ACC112 (cell line): ENCODE results near the gene BIVM.

Source experiments
- H2AFZ ChIP-seq: fragments of 200-600 bp; sonication (generic); one replicate; pipeline ENCODE4 v1.6.0; 2017; ENCODE audit warnings: antibody characterized with exemption, low read length; ENCODE audit not compliant: unreplicated experiment
- H3K27ac ChIP-seq: fragments of 200-600 bp; sonication (generic); 2 replicates; pipeline ENCODE4 v1.5.1; 2014; ENCODE audit warnings: low read depth, mild to moderate bottlenecking, antibody characterized with exemption, low read length, moderate library complexity
- H3K27me3 ChIP-seq: fragments of 200-600 bp; sonication (generic); 2 replicates; pipeline ENCODE4 v1.6.1; 2014; ENCODE audit warnings: mild to moderate bottlenecking, antibody characterized with exemption, low read length, moderate library complexity, mixed read lengths; ENCODE audit not compliant: insufficient read depth
- H3K36me3 ChIP-seq: fragments of 200-600 bp; sonication (generic); 2 replicates; pipeline ENCODE4 v1.6.1; 2016; ENCODE audit warnings: mild to moderate bottlenecking, antibody characterized with exemption, low read length, moderate library complexity, mixed read lengths; ENCODE audit not compliant: insufficient read depth
- H3K4me1 ChIP-seq: fragments of 200-600 bp; sonication (generic); one replicate; pipeline ENCODE4 v1.6.1; 2016; ENCODE audit warnings: low read length, mixed read lengths; ENCODE audit not compliant: insufficient read depth, unreplicated experiment, control insufficient read depth
- H3K4me3 ChIP-seq: fragments of 200-600 bp; sonication (generic); 2 replicates; pipeline ENCODE4 v1.5.1; 2014; ENCODE audit warnings: mild to moderate bottlenecking, low read depth, low read length
- H3K79me2 ChIP-seq: fragments of 200-600 bp; sonication (generic); one replicate; pipeline ENCODE4 v1.6.0; 2016; ENCODE audit warnings: low read length; ENCODE audit not compliant: control insufficient read depth, unreplicated experiment, insufficient read depth

BIVM gene, protein sequence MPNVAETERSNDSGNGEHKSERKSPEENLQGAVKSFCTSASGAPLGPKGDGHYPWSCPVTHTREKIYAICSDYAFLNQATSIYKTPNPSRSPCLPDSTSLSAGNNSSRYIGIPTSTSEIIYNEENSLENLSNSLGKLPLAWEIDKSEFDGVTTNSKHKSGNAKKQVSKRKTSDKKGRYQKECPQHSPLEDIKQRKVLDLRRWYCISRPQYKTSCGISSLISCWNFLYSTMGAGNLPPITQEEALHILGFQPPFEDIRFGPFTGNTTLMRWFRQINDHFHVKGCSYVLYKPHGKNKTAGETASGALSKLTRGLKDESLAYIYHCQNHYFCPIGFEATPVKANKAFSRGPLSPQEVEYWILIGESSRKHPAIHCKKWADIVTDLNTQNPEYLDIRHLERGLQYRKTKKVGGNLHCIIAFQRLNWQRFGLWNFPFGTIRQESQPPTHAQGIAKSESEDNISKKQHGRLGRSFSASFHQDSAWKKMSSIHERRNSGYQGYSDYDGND

DNA sequence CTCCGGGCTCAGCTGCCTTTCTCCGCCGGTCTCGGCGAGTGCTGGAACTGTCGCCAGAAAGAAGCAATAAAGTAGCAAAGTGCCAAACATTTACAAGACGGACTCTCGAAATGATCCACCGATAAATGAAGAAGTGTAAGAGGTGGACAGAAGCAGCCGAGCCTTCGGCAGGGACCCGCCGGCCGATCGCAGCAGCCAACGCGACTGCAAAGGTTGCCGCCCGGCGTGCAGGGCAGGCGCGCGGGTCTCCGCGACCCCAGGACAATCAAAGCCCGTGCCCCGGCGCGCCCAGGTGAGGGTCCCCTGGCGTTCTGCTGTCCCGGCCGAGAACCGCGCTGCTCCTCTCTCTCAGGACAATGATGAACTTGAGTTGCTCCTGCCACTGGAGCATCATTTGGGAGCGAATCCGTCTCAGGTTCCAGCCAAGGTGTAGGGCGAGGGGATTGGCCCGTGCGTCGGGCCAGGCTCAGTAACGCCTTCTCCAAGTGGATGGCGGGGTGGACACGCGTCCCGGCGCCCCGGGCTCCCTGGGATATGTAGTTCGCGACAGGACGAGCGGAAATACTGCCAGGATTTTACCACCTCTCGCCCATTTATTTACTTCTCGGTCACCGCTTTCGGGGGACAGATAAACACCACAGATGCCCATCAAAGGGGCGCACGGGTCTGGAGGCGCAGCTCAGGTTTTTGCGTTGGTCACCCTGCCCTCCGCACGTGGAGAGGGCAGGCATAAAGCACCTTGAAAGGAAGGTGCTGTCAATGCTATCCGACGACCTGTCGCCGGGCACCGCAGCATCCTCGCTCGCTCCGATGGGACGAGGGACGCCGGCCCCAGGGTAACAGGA, at the start of gene BIVM, which contains the start of gene POGLUT2:
Gene BIVM (plus strand): TSS at position 539 of the 845 bp plus-strand sequence. CDS start 8,149 bp downstream, outside the sequence.
Gene POGLUT2 (minus strand): TSS at position 396 of the 845 bp plus-strand sequence. CDS start 306 bp downstream, at position 90.
- H3K27ac ChIP-seq, result peak within 1 kb of the TSS; percentile 21

DNA sequence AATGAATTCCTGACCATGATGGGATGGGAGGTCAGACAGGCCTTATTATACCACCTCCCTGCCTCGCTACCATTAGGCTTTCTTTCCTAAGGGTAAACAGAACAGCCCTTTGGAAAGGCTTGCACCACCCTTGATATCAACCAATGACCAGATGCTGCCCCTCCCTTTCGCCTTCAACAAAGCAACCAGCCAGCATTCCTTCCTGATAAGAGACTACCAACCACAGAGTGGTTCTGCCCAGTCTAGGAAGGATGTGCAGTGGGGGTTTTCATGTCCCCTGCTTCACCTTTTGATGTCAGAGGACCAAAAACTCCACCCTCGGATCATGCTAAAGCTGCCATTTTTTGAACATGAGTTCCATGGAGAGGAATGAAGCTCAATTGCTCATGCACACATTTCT, 47.0 kb upstream of the BIVM start:
- Histone ChIP-seq H3K79me2 (no peaks in the 10 kb centered on the region), H3K27ac (no peak overlapping the region), H2AFZ (no peak overlapping the region), H3K27me3 (peaks cover 30% of the 10 kb centered on the region), H3K36me3 (no peaks in the 10 kb centered on the region), H3K4me1 (no peaks in the 10 kb centered on the region), H3K4me3 (no peak overlapping the region)

More for the DNA sequence above, at the start of gene BIVM, which contains the start of gene POGLUT2:
- Histone ChIP-seq H3K4me1 (peaks cover 11% of the 10 kb centered on the region), H2AFZ (peak within 1 kb of the TSS; percentile 76), H3K27me3 (no peaks in the 10 kb centered on the region), H3K79me2 (peaks cover 51% of the 10 kb centered on the region), H3K36me3 (no peaks in the 10 kb centered on the region), H3K4me3 (peak within 1 kb of the TSS; percentile 89)

DNA sequence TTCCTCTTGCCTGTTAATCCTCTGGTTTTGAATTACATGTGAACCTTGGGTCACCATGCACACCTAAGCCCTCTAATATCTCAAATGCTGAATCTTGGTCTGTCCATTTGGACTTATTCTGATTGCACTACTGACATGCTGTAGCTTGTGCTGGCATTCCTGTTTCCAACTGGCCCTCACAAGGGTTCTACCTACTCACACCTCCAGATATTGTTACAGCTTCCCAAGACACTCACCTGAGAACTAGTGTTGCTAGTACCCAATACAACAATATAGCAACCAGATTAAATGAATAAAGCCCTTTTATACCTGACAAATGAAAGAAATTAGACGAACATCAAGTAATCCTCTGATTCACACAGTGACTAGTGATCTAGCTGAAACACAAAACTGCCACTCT, 41.9 kb upstream of the BIVM start:
- Histone ChIP-seq H3K79me2 (no peaks in the 10 kb centered on the region), H3K4me1 (no peaks in the 10 kb centered on the region), H3K36me3 (no peaks in the 10 kb centered on the region), H3K27me3 (no peaks in the 10 kb centered on the region), H3K4me3 (no peak overlapping the region), H2AFZ (no peak overlapping the region), H3K27ac (no peak overlapping the region)

DNA sequence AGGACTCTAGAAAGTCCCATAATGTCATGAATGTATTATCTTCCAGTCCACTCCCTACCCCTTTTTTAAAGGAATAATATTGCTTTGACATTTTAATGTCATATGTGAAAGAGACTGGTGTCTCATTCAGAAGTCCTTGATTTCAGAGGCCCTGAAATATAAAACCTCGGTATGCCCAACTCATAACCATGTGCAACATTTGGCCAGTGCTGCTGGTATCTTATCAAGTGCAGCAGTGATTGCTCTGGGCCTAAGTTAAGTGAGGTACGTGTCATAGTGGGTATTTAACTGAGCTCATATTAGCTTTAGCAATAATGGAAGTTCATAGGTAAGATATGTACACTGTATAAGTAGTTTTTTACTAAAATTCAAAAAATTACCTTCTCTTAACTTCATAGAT, 40.1 kb upstream of the BIVM start:
- Histone ChIP-seq H3K4me3 (no peak overlapping the region), H2AFZ (no peak overlapping the region), H3K79me2 (no peaks in the 10 kb centered on the region), H3K27me3 (no peaks in the 10 kb centered on the region), H3K4me1 (no peaks in the 10 kb centered on the region), H3K36me3 (no peaks in the 10 kb centered on the region), H3K27ac (no peak overlapping the region)

DNA sequence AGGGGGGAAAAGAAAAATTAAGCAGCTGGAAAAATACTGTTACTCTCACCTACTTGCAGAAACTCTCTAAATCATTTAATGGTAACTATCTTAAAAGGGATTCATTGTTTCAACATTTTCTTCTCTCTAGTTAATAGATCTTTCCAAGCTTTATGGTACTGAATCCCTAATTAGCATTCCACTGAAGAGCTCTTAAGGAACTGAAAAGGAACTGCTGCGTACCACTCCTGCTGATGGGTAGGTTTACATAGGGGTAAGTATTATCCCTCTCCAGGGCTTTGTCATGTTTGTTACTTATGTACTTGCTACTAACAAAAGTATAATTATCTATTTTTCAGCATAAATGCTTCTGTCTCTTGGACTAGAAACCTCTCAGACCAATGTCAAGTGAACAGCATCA, 37.8 kb upstream of the BIVM start:
- no peaks in the 10 kb centered on the region for H3K27me3 ChIP-seq
- H3K4me3 ChIP-seq, result no peak overlapping the region
- no peaks in the 10 kb centered on the region for H3K4me1 ChIP-seq
- H3K79me2 ChIP-seq, result no peaks in the 10 kb centered on the region
- H3K36me3 ChIP-seq, result no peaks in the 10 kb centered on the region; the same call in 1 of the 2 replicates
- no peak overlapping the region for H2AFZ ChIP-seq
- no peak overlapping the region for H3K27ac ChIP-seq

DNA sequence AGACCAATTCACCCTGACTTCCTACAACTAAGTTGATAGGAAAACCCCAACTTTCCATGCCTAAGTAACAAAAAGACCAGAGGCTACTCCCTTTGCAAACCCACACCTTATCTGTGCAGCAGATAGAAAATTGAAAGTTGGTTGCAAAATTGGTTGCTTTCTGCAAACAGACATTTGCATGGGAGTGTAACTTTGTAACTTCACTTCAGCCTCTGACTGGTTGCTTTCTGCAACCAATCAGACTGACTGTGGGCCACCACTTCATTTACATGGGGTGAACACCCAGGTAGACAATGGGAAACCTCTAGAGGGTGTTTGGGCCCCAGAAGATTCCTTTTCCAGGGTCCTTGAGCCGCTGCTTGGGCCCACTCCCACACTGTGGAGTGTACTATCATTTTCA, 35.2 kb upstream of the BIVM start:
- H3K27me3 ChIP-seq, result no peaks in the 10 kb centered on the region
- H3K27ac ChIP-seq, result no peak overlapping the region
- H3K79me2 ChIP-seq, result no peaks in the 10 kb centered on the region
- H3K4me3 ChIP-seq, result no peak overlapping the region
- H2AFZ ChIP-seq, result no peak overlapping the region
- no peaks in the 10 kb centered on the region; the same call in 1 of the 2 replicates for H3K36me3 ChIP-seq
- H3K4me1 ChIP-seq, result no peaks in the 10 kb centered on the region

DNA sequence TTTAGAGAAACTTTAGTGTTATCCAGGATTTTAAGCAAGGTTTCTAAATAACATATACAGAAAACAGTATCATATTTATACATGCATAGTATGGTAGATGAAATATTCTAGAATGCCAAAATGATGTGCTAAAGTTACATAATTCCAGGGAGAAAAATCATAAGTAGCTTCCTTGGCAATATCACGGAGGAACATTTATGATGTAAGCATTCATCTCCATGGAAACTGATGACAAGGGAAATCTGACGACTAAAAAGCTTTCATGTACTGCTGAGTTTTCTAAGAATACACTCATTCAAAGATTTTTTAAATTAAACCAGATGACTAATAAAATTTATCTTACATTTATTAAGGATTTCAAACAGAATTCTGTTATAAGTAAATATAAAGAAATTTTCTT, 30.0 kb upstream of the BIVM start:
- Histone ChIP-seq H3K36me3 (no peaks in the 10 kb centered on the region; the same call in 1 of the 2 replicates), H3K4me1 (peaks cover 27% of the 10 kb centered on the region), H3K4me3 (no peak overlapping the region), H2AFZ (no peak overlapping the region), H3K79me2 (peaks cover 36% of the 10 kb centered on the region), H3K27me3 (no peaks in the 10 kb centered on the region), H3K27ac (no peak overlapping the region)

DNA sequence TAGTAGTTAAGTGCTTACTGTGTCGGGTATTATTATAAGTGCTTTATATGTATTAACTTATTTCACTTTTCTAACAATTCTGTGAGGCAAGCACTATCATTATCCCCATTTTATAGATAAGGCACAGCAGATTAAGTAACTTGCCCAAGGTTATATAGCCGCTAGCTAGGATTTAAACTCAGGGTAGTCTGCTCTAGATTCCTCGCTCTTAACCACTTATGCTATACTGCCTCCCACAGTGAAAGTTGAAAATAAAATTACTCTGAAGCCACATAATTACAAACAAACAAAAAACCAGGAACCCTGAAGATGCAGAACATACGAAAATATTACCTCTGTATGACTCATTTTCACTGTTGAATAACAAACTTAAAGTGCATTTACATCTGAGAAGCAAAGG, 29.2 kb upstream of the BIVM start:
- H3K27ac ChIP-seq, result no peak overlapping the region
- H3K27me3 ChIP-seq, result no peaks in the 10 kb centered on the region
- H3K4me3 ChIP-seq, result no peak overlapping the region
- H2AFZ ChIP-seq, result no peak overlapping the region
- peaks cover 27% of the 10 kb centered on the region for H3K4me1 ChIP-seq
- H3K36me3 ChIP-seq, result no peaks in the 10 kb centered on the region; the same call in 1 of the 2 replicates
- H3K79me2 ChIP-seq, result peaks cover 36% of the 10 kb centered on the region

DNA sequence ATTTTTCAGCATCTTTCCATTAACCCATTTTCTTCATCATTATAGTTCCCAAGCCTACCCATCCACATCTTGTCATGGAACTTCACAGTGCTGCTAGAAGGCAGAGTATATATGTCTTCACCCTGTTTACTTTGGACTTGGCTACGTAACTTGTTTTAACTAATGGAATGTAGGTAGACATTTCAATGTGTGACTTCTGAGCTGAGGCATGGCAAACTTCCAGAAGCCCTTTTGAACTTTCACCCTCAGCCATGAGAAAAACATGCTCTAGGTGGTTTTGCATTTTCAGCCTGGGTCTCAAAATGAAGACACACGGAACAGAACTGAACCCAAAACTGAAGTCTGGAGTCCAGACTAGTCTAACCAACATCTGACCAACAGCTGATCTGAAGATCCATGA, 28.5 kb upstream of the BIVM start:
- Histone ChIP-seq H3K27me3 (no peaks in the 10 kb centered on the region), H3K79me2 (peaks cover 36% of the 10 kb centered on the region), H3K36me3 (no peaks in the 10 kb centered on the region; the same call in 1 of the 2 replicates), H2AFZ (no peak overlapping the region), H3K4me1 (peaks cover 27% of the 10 kb centered on the region), H3K4me3 (no peak overlapping the region), H3K27ac (no peak overlapping the region)

DNA sequence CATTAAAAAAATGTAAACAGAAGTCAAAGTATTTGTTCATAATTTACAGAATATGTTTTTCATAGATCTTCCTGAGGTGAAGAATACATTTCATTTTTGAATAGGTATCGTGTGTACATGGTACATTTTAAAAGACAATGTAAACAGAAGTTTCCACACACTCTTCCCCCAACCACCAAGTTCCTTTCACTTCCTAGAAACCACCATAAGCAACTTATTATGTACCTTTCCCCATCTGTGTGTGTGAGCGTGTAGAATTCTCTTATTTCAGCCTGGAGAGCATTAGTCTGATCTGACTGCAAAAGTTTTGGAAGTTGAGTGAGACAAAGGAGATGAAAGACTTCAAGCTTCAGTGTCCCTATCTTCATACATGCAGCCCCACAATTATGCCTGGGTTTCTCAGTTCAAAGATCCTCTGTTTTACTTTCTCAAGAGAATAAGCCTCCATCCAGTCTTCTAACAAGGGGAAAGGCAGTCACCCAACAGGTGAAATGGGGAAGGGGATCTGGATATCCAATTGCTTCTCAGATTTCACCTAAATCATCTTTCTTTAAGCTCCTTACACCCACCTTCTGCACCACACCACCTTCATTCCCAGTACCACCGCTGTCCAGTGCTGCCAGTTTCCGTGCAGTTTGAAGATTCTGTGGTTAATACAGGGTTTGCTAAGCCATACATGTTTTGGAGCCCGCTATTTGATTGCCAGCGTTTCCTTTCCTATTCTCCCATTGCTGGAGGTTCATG, 27.4 kb upstream of the BIVM start:
- no peak overlapping the region for H2AFZ ChIP-seq

More for the DNA sequence above, 27.4 kb upstream of the BIVM start:
- no peak overlapping the region for H3K27ac ChIP-seq
- peaks cover 36% of the 10 kb centered on the region for H3K79me2 ChIP-seq
- H3K36me3 ChIP-seq, result no peaks in the 10 kb centered on the region; the same call in 1 of the 2 replicates
- no peaks in the 10 kb centered on the region for H3K27me3 ChIP-seq
- H3K4me1 ChIP-seq, result peaks cover 27% of the 10 kb centered on the region
- no peak overlapping the region for H3K4me3 ChIP-seq
